ENCODE results near the gene CHST5. TPM values are rescaled to one million over a fixed set of nuclear protein-coding genes. Genes with fewer than 3 reads are reported as not detected.

Gene CHST5
- total and polyA plus RNA-seq, 2 of the 8 experiments (the other 6 are each of a cell fraction or from before 2014, with no cell fraction given), result 0.13 to 0.23 TPM

GRCh38 chr16:75527825-75528299 lies 8.0 kb downstream of the CHST5 start:
- Histone ChIP-seq H3K23me2 (ENCODE audit: low read depth, low read length) (no peaks in the 10 kb centered on the region), H3K4me1 (replicated peaks in 1 of 4; ENCODE audit: control insufficient read depth in 3 of 4, insufficient read depth in 4 of 4, low read length in 3 of 4) (no peaks in the 10 kb centered on the region), H3K9ac (replicated peaks in 1 of 4; ENCODE audit: extremely low read depth in 1 of 4, low read depth in 3 of 4, low read length in 3 of 4) (no peak overlapping the region), H3K18ac (ENCODE audit: extremely low read depth, low read length) (no peak overlapping the region), H2AFZ (ENCODE audit: low read length) (no peak overlapping the region), H3K36me3 (ENCODE audit: control insufficient read depth in 2 of 4, insufficient read depth in 4 of 4, low read length in 3 of 4) (no peaks in the 10 kb centered on the region), H4K5ac (ENCODE audit: insufficient read length, low read depth, low read length) (no peak overlapping the region), H3K4me3 (ENCODE audit: extremely low read depth in 1 of 4, insufficient read depth in 2 of 4, low read depth in 3 of 4, low read length in 4 of 4) (no peak overlapping the region), H4K91ac (replicated peaks; ENCODE audit: insufficient read length, low read length) (no peak overlapping the region), H3K56ac (replicated peaks; ENCODE audit: insufficient read length, low read depth, low read length) (no peak overlapping the region), H3K9me3 (ENCODE audit: insufficient read depth in 2 of 2, low read depth in 1 of 2, low read length in 1 of 2) (no peaks in the 10 kb centered on the region), H3K79me2 (ENCODE audit: control insufficient read depth in 1 of 2, insufficient read depth in 2 of 2, low read length in 2 of 2) (no peaks in the 10 kb centered on the region), H3K14ac (ENCODE audit: insufficient read length) (no peak overlapping the region), H3K23ac (ENCODE audit: insufficient read length) (no peak overlapping the region), H3K27ac (ENCODE audit: low read depth, low read length) (no peak overlapping the region), H4K8ac (ENCODE audit: extremely low read depth, insufficient read depth, low read length) (no peak overlapping the region), H3K79me1 (ENCODE audit: low read depth, low read length) (no peaks in the 10 kb centered on the region), H2BK5ac (ENCODE audit: low read depth, low read length) (no peak overlapping the region), H2BK15ac (ENCODE audit: low read length) (no peak overlapping the region), H2AK5ac (ENCODE audit: low read depth, low read length) (no peak overlapping the region), H3K4ac (replicated peaks; ENCODE audit: insufficient read length, low read depth, low read length) (no peak overlapping the region), H3K4me2 (ENCODE audit: insufficient read depth in 1 of 2, low read depth in 2 of 2, low read length in 2 of 2) (no peak overlapping the region), H2BK120ac (replicated peaks; ENCODE audit: low read depth, low read length) (no peak overlapping the region), H2BK20ac (ENCODE audit: low read length) (no peak overlapping the region), H2BK12ac (ENCODE audit: low read depth, low read length) (no peak overlapping the region), H4K20me1 (replicated peaks in 1 of 2; ENCODE audit: control insufficient read depth in 1 of 2, insufficient read depth in 2 of 2, low read length in 2 of 2) (no peaks in the 10 kb centered on the region), H3K27me3 (replicated peaks in 1 of 4; ENCODE audit: control insufficient read depth in 3 of 4, extremely low read depth in 1 of 4, insufficient read depth in 3 of 4, low read length in 3 of 4) (no peaks in the 10 kb centered on the region)
- CTCF ChIA-PET (ENCODE audit: partially characterized antibody), result interaction anchor here (1.5 to 2.3 kb wide), 3 partner anchors 10 to 63 kb away, joined by 5 to 34 read pairs (median 5); no protein-coding TSS in a partner anchor
- no peak for FAIRE-seq
- WGBS, 2 experiments (ENCODE audit: extremely low coverage in 1 of 2, insufficient coverage in 1 of 2, insufficient read length in 1 of 2, insufficient replicate concordance in 2 of 2, low coverage in 1 of 2, low lambda C conversion rate in 2 of 2, missing lambda C conversion rate in 1 of 2), result 89% methylated on average over 5 of the region's 5 CpGs; no CpG with 5 or more reads in 1 of the 2 experiments
- no peak for TF ChIP-seq SIX5 (IDR thresholded peaks at IDR 0.05; ENCODE audit: low read depth, low read length)
- no peak for TF ChIP-seq ATF2 (IDR thresholded peaks at IDR 0.05; ENCODE audit: low read length)
- TF ChIP-seq, protein P1, sequence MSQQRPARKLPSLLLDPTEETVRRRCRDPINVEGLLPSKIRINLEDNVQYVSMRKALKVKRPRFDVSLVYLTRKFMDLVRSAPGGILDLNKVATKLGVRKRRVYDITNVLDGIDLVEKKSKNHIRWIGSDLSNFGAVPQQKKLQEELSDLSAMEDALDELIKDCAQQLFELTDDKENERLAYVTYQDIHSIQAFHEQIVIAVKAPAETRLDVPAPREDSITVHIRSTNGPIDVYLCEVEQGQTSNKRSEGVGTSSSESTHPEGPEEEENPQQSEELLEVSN (IDR thresholded peaks at IDR 0.05), result no peak
- TF ChIP-seq YY1 (IDR thresholded peaks at IDR 0.05; ENCODE audit: low read depth, low read length), result no peak
- TF ChIP-seq, protein P2, sequence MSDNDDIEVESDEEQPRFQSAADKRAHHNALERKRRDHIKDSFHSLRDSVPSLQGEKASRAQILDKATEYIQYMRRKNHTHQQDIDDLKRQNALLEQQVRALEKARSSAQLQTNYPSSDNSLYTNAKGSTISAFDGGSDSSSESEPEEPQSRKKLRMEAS (IDR thresholded peaks at IDR 0.05), result no peak
- no peak for TF ChIP-seq JUND (IDR thresholded peaks at IDR 0.05; ENCODE audit: low read length)
- POLR2A ChIA-PET (ENCODE audit: partially characterized antibody), result interaction anchor here (0.7 to 1.8 kb wide), 4 partner anchors 11 to 94 kb away, joined by 3 to 6 read pairs (median 4); partner anchors contain the start of gene CHST6
- DNase-seq (ENCODE audit: low read depth in 1 of 2, low spot score in 2 of 2), result no peak

Measured in H1 (cell line).